Loucy (cell line): Measurements from ENCODE around the gene SDF2L1.

Experiments used
- CTCF ChIP-seq: fragments of 200-600 bp; sonication (generic); conservative IDR thresholded peaks from 2 replicates; pipeline ENCODE4 v1.5.1; 2014; ENCODE audit warnings: mild to moderate bottlenecking, antibody characterized with exemption, low read length
- EZH2phosphoT487 ChIP-seq: fragments of 200-600 bp; IDR thresholded peaks from 2 replicates; pipeline ENCODE4 v1.6.1; 2018; ENCODE audit warnings: antibody characterized with exemption, mild to moderate bottlenecking, moderate library complexity, borderline replicate concordance

DNA sequence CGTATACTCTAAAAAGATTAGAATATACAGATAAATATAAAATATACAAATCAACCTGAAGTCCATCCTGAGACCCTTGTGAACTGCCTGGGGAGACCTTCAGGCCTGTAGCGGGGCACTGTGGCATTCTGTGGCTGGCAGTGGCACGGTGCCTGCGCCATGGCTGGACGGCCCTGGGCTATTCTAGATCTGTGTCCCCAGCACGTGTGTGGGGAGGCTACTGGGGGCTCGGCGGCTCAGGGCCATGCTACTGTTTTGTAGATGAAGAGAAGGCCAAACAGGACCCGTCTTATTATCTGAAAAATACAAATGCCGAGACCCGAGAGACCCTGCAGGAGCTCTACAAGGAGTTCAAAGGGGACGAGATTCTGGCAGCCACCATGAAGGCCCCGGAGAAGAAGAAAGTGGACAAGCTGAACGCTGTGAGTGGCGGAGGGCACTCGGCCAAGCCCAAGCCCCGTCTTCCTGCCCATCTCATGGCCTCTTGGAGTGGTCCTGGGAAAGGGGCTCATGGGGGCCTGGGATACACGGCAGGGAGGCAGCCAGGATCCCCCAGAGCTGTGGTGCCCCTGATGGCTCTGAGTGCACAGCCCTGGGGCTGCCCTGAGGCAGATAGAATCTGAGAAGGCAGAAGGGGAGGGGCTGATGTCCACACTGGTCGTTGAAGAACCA, 42.5 kb downstream of the SDF2L1 start:
- TF ChIP-seq CTCF (no peak), EZH2phosphoT487 (no peak)
